HEK293 (cell line): ENCODE measurements around the gene STUB1.
A peak's percentile ranks its signal among the peaks of the same experiment; 100 is the strongest.

Source experiments
- GLI4 ChIP-seq: fragments of 450-650 bp; formaldehyde crosslinking; IDR thresholded peaks from 2 replicates; pipeline ENCODE4 v1.5.1; 2016; ENCODE audit warnings: missing biosample characterization, missing genetic modification characterization
- TF ChIP-seq, protein P1 (sequence below): fragments of 450-650 bp; formaldehyde crosslinking; IDR thresholded peaks from 2 replicates; pipeline ENCODE4 v1.5.1; 2016; ENCODE audit warnings: missing biosample characterization, missing genetic modification characterization

DNA sequence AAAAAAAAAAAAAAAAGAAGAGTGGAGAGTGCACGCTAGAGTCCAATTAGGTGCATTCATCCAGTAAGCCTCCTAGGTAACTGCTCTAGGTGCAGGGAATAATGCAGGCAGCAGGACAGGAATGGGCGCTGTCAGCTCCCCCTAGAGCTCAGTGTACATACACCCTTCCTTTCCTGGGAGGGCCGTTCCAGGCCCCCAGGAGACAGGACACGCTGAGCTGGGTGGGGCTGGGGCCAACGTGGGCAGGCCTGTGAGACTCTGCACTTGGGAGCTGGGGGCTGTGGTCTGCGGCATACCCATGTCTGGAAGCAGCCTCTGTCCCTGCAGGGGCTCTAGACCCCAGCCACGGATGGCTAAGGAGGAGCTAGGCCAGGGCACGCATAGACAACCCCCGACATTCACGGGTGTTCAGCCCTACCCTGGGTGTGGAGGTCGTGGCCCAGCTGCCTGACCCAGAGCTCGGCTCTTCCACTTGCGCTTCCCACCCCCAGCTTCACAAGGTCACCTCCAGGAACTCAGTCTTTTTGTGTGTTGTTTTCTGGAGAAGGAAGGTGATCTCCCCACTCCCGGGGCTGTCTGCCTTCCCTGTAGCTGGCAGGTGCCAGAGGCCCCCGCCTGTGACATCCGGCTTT, 39.7 kb downstream of the STUB1 start:
- no peak for TF ChIP-seq GLI4 (tag by site-specific recombination)
- TF ChIP-seq, protein P1, sequence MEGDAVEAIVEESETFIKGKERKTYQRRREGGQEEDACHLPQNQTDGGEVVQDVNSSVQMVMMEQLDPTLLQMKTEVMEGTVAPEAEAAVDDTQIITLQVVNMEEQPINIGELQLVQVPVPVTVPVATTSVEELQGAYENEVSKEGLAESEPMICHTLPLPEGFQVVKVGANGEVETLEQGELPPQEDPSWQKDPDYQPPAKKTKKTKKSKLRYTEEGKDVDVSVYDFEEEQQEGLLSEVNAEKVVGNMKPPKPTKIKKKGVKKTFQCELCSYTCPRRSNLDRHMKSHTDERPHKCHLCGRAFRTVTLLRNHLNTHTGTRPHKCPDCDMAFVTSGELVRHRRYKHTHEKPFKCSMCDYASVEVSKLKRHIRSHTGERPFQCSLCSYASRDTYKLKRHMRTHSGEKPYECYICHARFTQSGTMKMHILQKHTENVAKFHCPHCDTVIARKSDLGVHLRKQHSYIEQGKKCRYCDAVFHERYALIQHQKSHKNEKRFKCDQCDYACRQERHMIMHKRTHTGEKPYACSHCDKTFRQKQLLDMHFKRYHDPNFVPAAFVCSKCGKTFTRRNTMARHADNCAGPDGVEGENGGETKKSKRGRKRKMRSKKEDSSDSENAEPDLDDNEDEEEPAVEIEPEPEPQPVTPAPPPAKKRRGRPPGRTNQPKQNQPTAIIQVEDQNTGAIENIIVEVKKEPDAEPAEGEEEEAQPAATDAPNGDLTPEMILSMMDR (tag by site-specific recombination) = peak; percentile 65
